WTC11 (cell line): ENCODE data around the gene MT1M. TPM values are rescaled to one million over a fixed set of nuclear protein-coding genes. Genes with fewer than 3 reads are reported as not detected.

Experiments used
- ATAC-seq: fragments of 200-7000 bp; cut with Tn5 transposase; 2 replicates; pipeline ENCODE4 v1.10.0; 2021; ENCODE audit warnings: mild to moderate bottlenecking, moderate library complexity
- CTCF ChIA-PET: fragments of 300-600 bp; sonication (Branson Sonifier 250); formaldehyde crosslinking; loops from one replicate; lab custom pipeline; 2021; ENCODE audit warnings: antibody characterized with exemption; lab: Charles Lee
- POLR2A ChIA-PET: fragments of 350-600 bp; sonication (Branson Sonifier 250); formaldehyde crosslinking; loops from one replicate; lab custom pipeline; 2021; ENCODE audit warnings: antibody characterized with exemption; lab: Charles Lee
- DNase-seq: peaks from one replicate; pipeline ENCODE4 v3.0.0; 2021; ENCODE audit warnings: low spot score
- H3K27ac Mint-ChIP-seq: 2 replicates; pipeline ENCODE4 v1.8.0; 2021; ENCODE audit warnings: mixed read lengths
- H3K27me3 Mint-ChIP-seq: 2 replicates; pipeline ENCODE4 v1.8.0; 2021; ENCODE audit warnings: low read depth, mild to moderate bottlenecking, moderate library complexity, mixed read lengths
- H3K36me3 Mint-ChIP-seq: 2 replicates; pipeline ENCODE4 v1.8.0; 2021; ENCODE audit warnings: mixed read lengths
- H3K4me1 Mint-ChIP-seq: 2 replicates; pipeline ENCODE4 v1.8.0; 2022; ENCODE audit warnings: mixed read lengths
- H3K4me3 Mint-ChIP-seq: 2 replicates; pipeline ENCODE4 v1.8.0; 2021; ENCODE audit warnings: mild to moderate bottlenecking, moderate library complexity, mixed read lengths
- H3K9me3 Mint-ChIP-seq: 2 replicates; pipeline ENCODE4 v1.8.0; 2021; ENCODE audit warnings: mixed read lengths
- ATF2 ChIP-seq: sonication (generic); formaldehyde crosslinking; IDR thresholded peaks from 2 replicates; pipeline ENCODE4 v1.8.1; 2022; ENCODE audit warnings: low read depth, missing genetic modification reagents, borderline replicate concordance
- CDX4 ChIP-seq: fragments of 250-450 bp; sonication (Bioruptor Pico); IDR thresholded peaks from 2 replicates; pipeline ENCODE4 v1.9.0; 2021; ENCODE audit warnings: moderate library complexity, mild to moderate bottlenecking, inconsistent platforms, borderline replicate concordance
- FOXP4 ChIP-seq: sonication (generic); formaldehyde crosslinking; IDR thresholded peaks from 2 replicates; pipeline ENCODE4 v1.8.0; 2022; ENCODE audit warnings: mild to moderate bottlenecking, missing genetic modification reagents
- GRHL2 ChIP-seq: fragments of 250-450 bp; sonication (Bioruptor Pico); IDR thresholded peaks from 2 replicates; pipeline ENCODE4 v1.8.0; 2022; ENCODE audit warnings: mild to moderate bottlenecking, moderate library complexity; ENCODE audit not compliant: insufficient replicate concordance, severe bottlenecking
- HMGA2 ChIP-seq: fragments of 250-450 bp; sonication (Bioruptor Pico); IDR thresholded peaks from 2 replicates; pipeline ENCODE4 v1.4.0; 2021; ENCODE audit warnings: mild to moderate bottlenecking, moderate library complexity
- HMGXB4 ChIP-seq: sonication (generic); formaldehyde crosslinking; IDR thresholded peaks from 2 replicates; pipeline ENCODE4 v1.8.1; 2023; ENCODE audit warnings: mild to moderate bottlenecking, moderate library complexity, missing genetic modification reagents
- JAZF1 ChIP-seq: fragments of 250-450 bp; sonication (Bioruptor Pico); IDR thresholded peaks from 2 replicates; pipeline ENCODE4 v1.9.0; 2021; ENCODE audit warnings: moderate library complexity, mild to moderate bottlenecking, inconsistent platforms
- NR2C2 ChIP-seq: sonication (generic); formaldehyde crosslinking; IDR thresholded peaks from 2 replicates; pipeline ENCODE4 v1.8.0; 2022; ENCODE audit warnings: mild to moderate bottlenecking, missing genetic modification reagents
- PRDM15 ChIP-seq: sonication (generic); formaldehyde crosslinking; IDR thresholded peaks from 2 replicates; pipeline ENCODE4 v1.8.0; 2022; ENCODE audit warnings: missing genetic modification reagents
- RELA ChIP-seq: sonication (generic); formaldehyde crosslinking; IDR thresholded peaks from 2 replicates; pipeline ENCODE4 v1.8.1; 2022; ENCODE audit warnings: missing genetic modification reagents, mild to moderate bottlenecking, borderline replicate concordance
- SP1 ChIP-seq: sonication (generic); formaldehyde crosslinking; conservative IDR thresholded peaks from 2 replicates; pipeline ENCODE4 v1.8.1; 2022; ENCODE audit warnings: missing genetic modification reagents
- TEAD1 ChIP-seq: sonication (generic); formaldehyde crosslinking; IDR thresholded peaks from 2 replicates; pipeline ENCODE4 v1.8.0; 2022; ENCODE audit warnings: mild to moderate bottlenecking, missing genetic modification reagents
- USF1 ChIP-seq: sonication (generic); formaldehyde crosslinking; IDR thresholded peaks from 2 replicates; pipeline ENCODE4 v1.8.0; 2022; ENCODE audit warnings: mild to moderate bottlenecking, missing genetic modification reagents
- ZNF317 ChIP-seq: sonication (generic); formaldehyde crosslinking; IDR thresholded peaks from 2 replicates; pipeline ENCODE4 v1.8.1; 2023; ENCODE audit warnings: low read depth, mild to moderate bottlenecking, moderate library complexity, missing genetic modification reagents, borderline replicate concordance
- ZNF416 ChIP-seq: fragments of 250-450 bp; sonication (Bioruptor Pico); IDR thresholded peaks from 2 replicates; pipeline ENCODE4 v1.9.0; 2021; ENCODE audit warnings: mild to moderate bottlenecking, inconsistent platforms
- ZNF425 ChIP-seq: fragments of 250-450 bp; sonication (Bioruptor Pico); conservative IDR thresholded peaks from 2 replicates; pipeline ENCODE4 v1.9.0; 2021; ENCODE audit warnings: mild to moderate bottlenecking
- ZNF532 ChIP-seq: fragments of 250-450 bp; sonication (Bioruptor Pico); IDR thresholded peaks from 2 replicates; pipeline ENCODE4 v1.9.0; 2021; ENCODE audit warnings: mild to moderate bottlenecking, borderline replicate concordance
- total RNA-seq: library from RNA; stranded (reverse); gene quantifications from 3 replicates; pipeline ENCODE4 v1.2.3, GENCODE V29; 2021

The MT1M gene
- total RNA-seq, 1 experiment from 2014 or later: 4.7 TPM

GRCh38 chr16:56632848-56633365, 448 bp downstream of the MT1M start (continued):
- TF ChIP-seq USF1 (no peak), ZNF532 (CRISPR knock-in tag) (no peak), HMGXB4 (CRISPR knock-in tag) (no peak), NR2C2 (no peak), TEAD1 (CRISPR knock-in tag) (no peak), SP1 (CRISPR knock-in tag) (no peak), ATF2 (CRISPR knock-in tag) (no peak)

GRCh38 chr16:56633535-56633934, 1.1 kb downstream of the MT1M start:
- no peaks in the 10 kb centered on the region for H3K9me3 Mint-ChIP-seq
- DNase-seq: no peak
- peaks cover 30% of the 10 kb centered on the region for H3K4me1 Mint-ChIP-seq
- ChIA-PET CTCF (interaction anchor here (0.8 kb wide), 1 partner anchor 30 kb away, joined by 3 read pairs; no protein-coding TSS in a partner anchor), POLR2A (interaction anchor here (0.6 to 5.1 kb wide), 2 partner anchors 8 to 10 kb away, joined by 3 to 24 read pairs; partner anchors contain the start of gene MT1E)
- H3K27me3 Mint-ChIP-seq: peaks cover 100% of the 10 kb centered on the region
- no peak overlapping the region for H3K27ac Mint-ChIP-seq
- no peak for ATAC-seq
- peaks cover 6% of the 10 kb centered on the region; the same call in 1 of the 2 replicates for H3K36me3 Mint-ChIP-seq
- H3K4me3 Mint-ChIP-seq: no peak overlapping the region
- TF ChIP-seq HMGA2 (no peak), ZNF317 (CRISPR knock-in tag) (no peak), CDX4 (CRISPR knock-in tag) (no peak), ZNF416 (CRISPR knock-in tag) (no peak), RELA (CRISPR knock-in tag) (no peak), GRHL2 (CRISPR knock-in tag) (no peak), SP1 (CRISPR knock-in tag) (no peak), JAZF1 (no peak), PRDM15 (no peak), ZNF425 (CRISPR knock-in tag) (no peak), FOXP4 (no peak)
